Thyroid gland (tissue), 4 donors: Measurements from ENCODE around the gene PTPN14.

Source experiments
- POLR2A ChIP-seq, 2 donors: fragments of 450-650 bp; IDR thresholded peaks; one replicate each; pipeline ENCODE4 v1.6.1; 2017; ENCODE audit warnings: antibody characterized with exemption in 2 of 2, mild to moderate bottlenecking in 2 of 2, moderate library complexity in 1 of 2
- TF ChIP-seq, protein P1 (sequence below), 6 experiments: fragments of 200-600 bp in 3 of 6; fragments of 450-650 bp in 3 of 6; sonication (generic) in 3 of 6; IDR thresholded peaks; one replicate each; pipeline ENCODE4 v1.5.1; 2016 to 2019; ENCODE audit warnings: antibody characterized with exemption in 6 of 6, mild to moderate bottlenecking in 2 of 6, inconsistent platforms in 1 of 6, moderate library complexity in 1 of 6

- TF ChIP-seq, protein P1, sequence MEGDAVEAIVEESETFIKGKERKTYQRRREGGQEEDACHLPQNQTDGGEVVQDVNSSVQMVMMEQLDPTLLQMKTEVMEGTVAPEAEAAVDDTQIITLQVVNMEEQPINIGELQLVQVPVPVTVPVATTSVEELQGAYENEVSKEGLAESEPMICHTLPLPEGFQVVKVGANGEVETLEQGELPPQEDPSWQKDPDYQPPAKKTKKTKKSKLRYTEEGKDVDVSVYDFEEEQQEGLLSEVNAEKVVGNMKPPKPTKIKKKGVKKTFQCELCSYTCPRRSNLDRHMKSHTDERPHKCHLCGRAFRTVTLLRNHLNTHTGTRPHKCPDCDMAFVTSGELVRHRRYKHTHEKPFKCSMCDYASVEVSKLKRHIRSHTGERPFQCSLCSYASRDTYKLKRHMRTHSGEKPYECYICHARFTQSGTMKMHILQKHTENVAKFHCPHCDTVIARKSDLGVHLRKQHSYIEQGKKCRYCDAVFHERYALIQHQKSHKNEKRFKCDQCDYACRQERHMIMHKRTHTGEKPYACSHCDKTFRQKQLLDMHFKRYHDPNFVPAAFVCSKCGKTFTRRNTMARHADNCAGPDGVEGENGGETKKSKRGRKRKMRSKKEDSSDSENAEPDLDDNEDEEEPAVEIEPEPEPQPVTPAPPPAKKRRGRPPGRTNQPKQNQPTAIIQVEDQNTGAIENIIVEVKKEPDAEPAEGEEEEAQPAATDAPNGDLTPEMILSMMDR (IDR thresholded peaks at IDR 0.05) = no peak
- TF ChIP-seq POLR2A (IDR thresholded peaks at IDR 0.05) = no peak
Measured at GRCh38 chr1:214422137-214422671, 129.2 kb downstream of the PTPN14 start.
